ENCODE data around the gene C2orf72.

DNA sequence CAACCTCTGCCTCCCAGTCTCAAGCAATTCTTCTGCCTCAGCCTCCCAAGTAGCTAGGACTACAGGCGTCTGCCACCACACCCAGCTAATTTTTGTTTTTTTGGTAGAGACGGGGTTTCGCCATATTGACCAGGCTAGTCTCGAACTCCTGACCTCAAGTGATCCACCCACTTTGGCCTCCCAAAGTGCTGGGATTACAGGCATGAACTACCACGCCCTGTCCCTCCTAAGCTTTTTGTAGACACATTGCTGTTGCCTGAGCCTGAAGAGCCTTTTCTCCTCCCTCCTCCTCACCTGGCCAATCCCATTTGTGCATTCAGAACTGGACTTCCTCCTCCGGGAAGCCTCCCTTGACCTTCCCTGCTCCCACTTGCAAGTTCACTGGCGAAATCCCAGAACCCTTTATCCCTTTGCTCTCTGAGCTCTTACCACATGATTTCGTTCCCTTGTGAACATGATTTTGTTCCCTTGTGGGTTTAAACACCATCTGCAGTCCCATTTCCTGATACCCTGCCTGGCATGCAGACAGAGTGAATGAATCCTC, 2.6 kb downstream of the C2orf72 start:
- no peak for TF ChIP-seq POLR2A (IDR thresholded peaks at IDR 0.05)
- TF ChIP-seq, protein P1, sequence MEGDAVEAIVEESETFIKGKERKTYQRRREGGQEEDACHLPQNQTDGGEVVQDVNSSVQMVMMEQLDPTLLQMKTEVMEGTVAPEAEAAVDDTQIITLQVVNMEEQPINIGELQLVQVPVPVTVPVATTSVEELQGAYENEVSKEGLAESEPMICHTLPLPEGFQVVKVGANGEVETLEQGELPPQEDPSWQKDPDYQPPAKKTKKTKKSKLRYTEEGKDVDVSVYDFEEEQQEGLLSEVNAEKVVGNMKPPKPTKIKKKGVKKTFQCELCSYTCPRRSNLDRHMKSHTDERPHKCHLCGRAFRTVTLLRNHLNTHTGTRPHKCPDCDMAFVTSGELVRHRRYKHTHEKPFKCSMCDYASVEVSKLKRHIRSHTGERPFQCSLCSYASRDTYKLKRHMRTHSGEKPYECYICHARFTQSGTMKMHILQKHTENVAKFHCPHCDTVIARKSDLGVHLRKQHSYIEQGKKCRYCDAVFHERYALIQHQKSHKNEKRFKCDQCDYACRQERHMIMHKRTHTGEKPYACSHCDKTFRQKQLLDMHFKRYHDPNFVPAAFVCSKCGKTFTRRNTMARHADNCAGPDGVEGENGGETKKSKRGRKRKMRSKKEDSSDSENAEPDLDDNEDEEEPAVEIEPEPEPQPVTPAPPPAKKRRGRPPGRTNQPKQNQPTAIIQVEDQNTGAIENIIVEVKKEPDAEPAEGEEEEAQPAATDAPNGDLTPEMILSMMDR (IDR thresholded peaks at IDR 0.05): no peak

All from uterus (tissue), 2 donors.